ENCODE results near the gene NOVA1. TPM values are rescaled to one million over a fixed set of nuclear protein-coding genes. Genes with fewer than 3 reads are reported as not detected.

The NOVA1 gene
- total and polyA plus RNA-seq, 2 of the 4 experiments (the other 2 are of a cell fraction), result 0.90 to 3.0 TPM

- intact Hi-C loops (cut with micrococcal nuclease), result no loop called here
- ChIA-PET CTCF (no interaction called here), POLR2A (ENCODE audit: unreplicated experiment) (no interaction called here)
- H3K27me3 ChIP-seq (ENCODE audit: control insufficient read depth, insufficient read depth, low read length), result no peaks in the 10 kb centered on the region
- H3K36me3 ChIP-seq (ENCODE audit: control insufficient read depth, insufficient read depth, low read length), result no peaks in the 10 kb centered on the region
- DNase-seq (no peak), ATAC-seq (ENCODE audit: low read depth) (no peak)
- H2BK20ac ChIP-seq (ENCODE audit: low read depth, low read length), result no peak overlapping the region
- no peaks in the 10 kb centered on the region for H3K79me1 ChIP-seq (ENCODE audit: low read depth in 1 of 2, low read length in 2 of 2)
- no TSS peak for BruUV-seq (replicated peaks)
- H3K4me1 ChIP-seq (ENCODE audit: control insufficient read depth, insufficient read depth, low read length), result no peaks in the 10 kb centered on the region
- no peak overlapping the region for H2BK5ac ChIP-seq (ENCODE audit: low read depth, low read length, poor library complexity, severe bottlenecking)
- H2AFZ ChIP-seq (replicated peaks; ENCODE audit: low read length, poor library complexity), result no peak overlapping the region
- no peak overlapping the region for H3K9ac ChIP-seq (ENCODE audit: low read depth, low read length)
- no peak overlapping the region for H3K27ac ChIP-seq (ENCODE audit: insufficient read depth, low read length)
- no peaks in the 10 kb centered on the region for H4K20me1 ChIP-seq (ENCODE audit: insufficient read depth, low read length)
- H3K23ac ChIP-seq (ENCODE audit: low read depth, low read length), result no peak overlapping the region
- no peak overlapping the region for H3K18ac ChIP-seq (ENCODE audit: low read depth, low read length)
- no peak overlapping the region for H4K5ac ChIP-seq (ENCODE audit: low read depth, low read length)
- dilution Hi-C loops (cut with HindIII; ENCODE audit: low sequenced_read_pairs, unreplicated experiment), result no loop called here
- WGBS, 2 experiments (ENCODE audit: extremely low coverage in 2 of 2, insufficient read length in 1 of 2), result no CpG with 5 or more reads among the region's 3 CpGs
- no peak overlapping the region for H4K8ac ChIP-seq (ENCODE audit: low read depth in 2 of 2, low read length in 2 of 2)
- H3K56ac ChIP-seq (ENCODE audit: extremely low read depth, insufficient read depth, low read length), result no peak overlapping the region
- H3K9me3 ChIP-seq (ENCODE audit: control insufficient read depth, insufficient read depth, low read length), result no peaks in the 10 kb centered on the region
- TF ChIP-seq NFE2L2 (IDR thresholded peaks at IDR 0.05; ENCODE audit: low read depth, low read length) (0 out of 2 replicates have a peak, but pooled peaks have one; percentile 15), MAFK (IDR thresholded peaks at IDR 0.05; ENCODE audit: low read depth, low read length) (no peak)
- no peak overlapping the region for H2AK9ac ChIP-seq (replicated peaks; ENCODE audit: low read depth, low read length, poor library complexity)
- in situ Hi-C loops (cut with MboI; ENCODE audit: low sequenced_read_pairs), result no loop called here
- no peak overlapping the region for H2BK15ac ChIP-seq (ENCODE audit: low read depth, low read length)
- no peak overlapping the region for H3K14ac ChIP-seq (replicated peaks; ENCODE audit: low read depth, low read length)
- H3K9me1 ChIP-seq (ENCODE audit: insufficient read depth, low read length), result no peaks in the 10 kb centered on the region
- no peak overlapping the region for H2AK5ac ChIP-seq (ENCODE audit: low read depth, low read length)
- no peak overlapping the region for H3K4ac ChIP-seq (ENCODE audit: low read depth, low read length)
- no peak overlapping the region for H4K91ac ChIP-seq (ENCODE audit: insufficient read depth, low read depth, low read length)
- H2BK120ac ChIP-seq (ENCODE audit: low read depth, low read length), result no peak overlapping the region
- H3K4me2 ChIP-seq (ENCODE audit: low read depth, low read length), result no peak overlapping the region
- H3K4me3 ChIP-seq (ENCODE audit: insufficient read depth, low read depth, low read length), result no peak overlapping the region
Observed at GRCh38 chr14:26486922-26487321, 110.9 kb downstream of the NOVA1 start.
